GM19025 (cell line): ENCODE data around the gene COL5A3.

Source experiments
- ATAC-seq: cut with Tn5 transposase; IDR thresholded peaks from one replicate; pipeline ENCODE4 v1.9.1; 2021; ENCODE audit warnings: mild to moderate bottlenecking, low read depth, moderate library complexity; ENCODE audit not compliant: unreplicated experiment

COL5A3 gene

DNA sequence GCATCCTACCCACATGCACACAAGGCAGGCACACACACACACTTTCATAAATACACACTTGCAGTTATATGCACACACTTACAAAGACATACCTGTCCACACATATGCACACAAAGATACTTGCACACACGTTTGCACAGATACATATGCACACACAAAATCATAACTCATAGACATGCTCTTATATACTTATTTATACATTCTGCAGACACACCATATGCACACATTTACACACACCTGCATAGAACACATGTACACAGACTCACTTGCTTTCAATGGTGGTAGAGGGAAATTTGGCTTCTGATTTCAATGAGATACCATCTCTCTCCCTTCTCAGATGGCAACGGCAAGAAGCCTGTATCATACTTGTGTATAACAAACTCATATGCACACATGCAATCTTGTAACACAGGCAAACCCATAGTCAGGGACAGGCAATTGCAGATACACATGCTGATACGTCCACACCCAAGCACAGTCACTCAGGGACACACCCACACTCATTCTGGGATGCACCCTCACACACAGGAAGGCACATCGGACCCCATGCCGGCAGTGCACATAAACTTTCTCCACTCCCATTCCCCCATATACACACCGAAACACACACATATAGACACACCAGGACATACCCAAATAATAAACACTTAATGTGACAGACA, 98.6 kb downstream of the COL5A3 start:
- ATAC-seq, result no peak

- ATAC-seq, result no peak
These were observed 99.7 kb downstream of the COL5A3 start for GRCh38 chr19:9910625-9911024.
